Erythroblast (primary cell): ENCODE data around the gene LGSN.

Experiments used
- GATA1 ChIP-seq: IDR thresholded peaks from 2 replicates; pipeline ENCODE4 v1.6.1; 2011; ENCODE audit warnings: low read depth, mild to moderate bottlenecking, control low read depth, low read length, moderate library complexity
- POLR2A ChIP-seq: IDR thresholded peaks from 2 replicates; pipeline ENCODE4 v1.6.1; 2011; ENCODE audit warnings: mild to moderate bottlenecking, low read length

DNA sequence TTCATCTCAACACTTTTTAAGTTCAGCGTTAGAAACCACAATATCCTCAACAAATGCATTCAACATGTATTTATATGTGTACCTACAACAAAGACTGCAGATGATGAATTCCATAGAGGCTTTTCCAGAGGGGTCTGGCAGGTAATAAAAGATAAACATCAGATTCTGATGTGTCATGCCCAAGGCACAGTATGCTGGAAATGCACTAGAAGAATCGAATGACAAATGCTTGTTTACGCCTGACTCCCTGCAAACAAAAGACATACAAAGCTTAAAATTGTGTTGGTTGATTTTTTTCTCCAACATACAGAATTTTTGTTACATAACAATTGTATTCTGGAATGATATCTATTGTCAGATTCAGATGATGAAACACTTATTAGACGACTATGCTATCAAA is at the start of gene LGSN:
- TF ChIP-seq POLR2A, result no peak
- TF ChIP-seq GATA1, result no peak
